ENCODE results near the gene SPATS2.
"Not testable (repeated sequence)": the region's sequence is repeated elsewhere in the genome, so short reads cannot be mapped to it uniquely, and the experiment has no call there.

Gene SPATS2

DNA sequence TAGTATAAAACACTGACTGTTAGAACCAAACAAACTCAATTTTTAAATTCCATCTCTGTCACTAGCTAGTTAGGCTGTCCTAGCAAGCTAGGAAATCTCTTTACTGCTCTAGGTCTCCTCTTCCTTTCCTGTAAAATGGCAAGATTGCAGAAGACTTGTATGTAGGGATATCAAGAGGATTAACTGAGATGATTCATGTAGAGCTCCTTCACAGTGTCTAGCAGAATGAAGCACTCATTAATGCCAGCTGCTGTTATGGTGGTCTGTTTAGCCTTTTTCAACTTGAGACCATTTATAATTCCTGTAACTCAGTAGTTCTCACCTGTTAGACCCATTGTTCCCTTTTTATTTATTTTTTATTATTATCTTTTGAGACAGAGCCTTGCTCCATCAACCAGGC lies 103.7 kb downstream of the SPATS2 start:
- no peak for DNase-seq (ENCODE audit: low spot score)

DNA sequence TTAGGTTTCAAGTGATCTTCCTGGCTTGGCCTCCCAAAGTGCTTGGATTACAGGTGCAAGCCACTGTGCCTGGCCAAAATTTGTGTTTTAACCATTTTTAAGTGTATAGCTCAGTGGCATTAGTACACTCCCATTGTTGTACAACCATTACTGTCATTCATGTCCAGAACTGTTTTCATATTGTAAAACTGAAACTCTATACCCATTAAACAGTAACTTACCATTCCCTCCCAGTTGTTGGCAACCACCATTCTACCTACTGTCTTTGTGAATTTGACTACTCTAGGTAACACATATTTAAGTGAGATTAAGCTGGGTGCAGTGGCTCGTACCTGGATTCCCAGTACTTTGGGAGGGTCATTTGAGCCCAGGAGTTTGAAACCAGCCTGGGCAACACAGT lies 104.3 kb downstream of the SPATS2 start:
- DNase-seq (ENCODE audit: low spot score), result no peak

DNA sequence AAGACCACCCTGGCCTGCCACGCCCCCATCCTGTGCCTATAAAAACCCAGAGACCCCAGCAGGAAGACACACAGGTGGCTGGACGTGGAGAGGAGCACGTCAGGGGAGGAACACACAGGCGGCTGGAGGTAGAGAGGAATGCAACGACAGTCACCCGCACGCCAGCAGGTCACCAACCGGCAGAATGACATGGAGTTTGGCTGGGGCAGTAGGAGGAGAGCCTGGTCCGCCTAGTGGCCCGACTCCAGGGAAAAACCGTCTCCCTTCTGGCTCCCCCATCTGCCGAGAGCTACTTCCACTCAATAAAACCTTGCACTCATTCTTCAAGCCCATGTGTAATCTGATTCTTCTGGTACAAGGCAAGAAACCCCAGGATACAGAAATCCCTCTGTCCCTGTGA lies 108.8 kb downstream of the SPATS2 start:
- DNase-seq (ENCODE audit: low spot score), result no peak

DNA sequence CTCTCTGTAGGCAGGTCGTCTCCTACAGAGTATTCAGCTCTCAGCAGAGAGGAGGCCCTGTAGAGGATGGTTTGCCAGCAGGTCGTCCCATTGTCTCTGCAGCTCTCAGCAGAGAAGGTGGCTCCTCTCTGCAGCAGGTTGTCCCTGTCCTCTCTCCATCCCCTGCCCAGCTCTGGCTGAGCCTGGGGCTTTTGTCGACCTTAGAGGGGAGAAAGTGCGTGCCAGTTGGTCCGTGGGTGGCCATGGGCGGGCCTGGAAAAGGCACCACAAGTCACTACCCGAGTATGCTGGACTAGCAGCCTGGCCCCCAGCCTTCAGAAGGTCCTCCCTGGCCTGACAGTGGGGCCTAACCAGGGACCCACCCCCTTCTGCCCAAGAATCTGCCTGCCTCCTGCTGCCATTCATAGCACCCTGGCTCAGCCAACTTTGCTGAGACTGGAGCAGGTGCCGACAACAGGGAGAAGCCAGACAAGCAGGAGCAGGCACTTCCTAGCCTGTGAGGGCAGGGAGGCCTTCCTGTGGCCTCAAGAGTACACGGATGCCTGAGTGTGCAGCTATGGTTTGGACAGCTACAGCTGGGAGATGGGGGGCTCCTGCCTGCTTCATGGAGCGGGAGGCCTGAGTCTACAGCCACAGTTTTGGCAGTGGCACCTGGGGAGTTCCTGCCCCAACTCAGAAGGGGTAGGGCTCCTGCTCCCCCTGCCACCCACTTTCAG lies 111.8 kb downstream of the SPATS2 start:
- no peak for DNase-seq (ENCODE audit: low spot score)

DNA sequence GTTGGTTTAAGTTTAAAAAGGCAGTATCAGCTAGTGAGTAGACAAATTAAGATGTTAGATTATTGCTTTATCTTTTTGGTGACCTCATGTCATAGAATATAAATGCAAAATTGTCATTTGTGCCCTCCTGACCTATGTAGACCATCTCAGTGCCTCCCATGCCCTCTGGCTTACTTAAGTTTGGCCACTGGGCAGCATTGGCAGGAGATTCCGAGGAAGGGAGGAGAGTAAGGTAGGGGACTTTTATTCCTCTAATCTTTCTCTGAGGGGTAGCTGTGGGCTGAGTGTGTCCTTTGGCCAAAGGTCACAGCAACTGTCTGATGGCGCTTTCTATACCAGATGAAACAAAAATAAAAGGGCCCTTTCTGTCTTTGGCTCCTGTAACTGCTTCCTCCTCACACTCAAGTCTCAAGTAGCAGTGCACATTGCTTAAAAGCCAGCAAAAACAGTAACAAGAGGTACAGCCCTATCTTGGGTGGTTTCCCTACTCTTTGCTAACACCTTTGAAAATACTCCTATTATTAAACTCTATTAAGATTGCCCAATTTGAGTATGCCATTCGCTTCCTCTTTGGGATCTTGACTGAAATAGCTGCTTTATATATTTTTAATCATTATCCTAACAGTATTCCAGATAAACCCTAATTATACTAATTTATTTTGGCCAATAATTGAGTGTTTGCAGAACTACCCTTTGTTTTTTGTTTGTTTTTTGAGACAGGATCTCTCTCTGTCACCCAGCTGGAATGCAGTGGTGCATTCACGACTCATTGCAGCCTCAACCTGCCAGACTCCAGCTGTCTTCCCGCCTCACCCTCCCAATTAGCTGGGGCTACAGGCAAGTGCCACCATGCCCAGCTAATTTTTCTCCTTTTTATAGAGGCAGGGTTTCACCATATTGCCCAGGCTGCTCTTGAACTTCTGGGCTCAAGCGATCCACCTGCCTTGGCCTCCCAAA lies 115.1 kb downstream of the SPATS2 start:
- no peak for DNase-seq (ENCODE audit: low spot score)

DNA sequence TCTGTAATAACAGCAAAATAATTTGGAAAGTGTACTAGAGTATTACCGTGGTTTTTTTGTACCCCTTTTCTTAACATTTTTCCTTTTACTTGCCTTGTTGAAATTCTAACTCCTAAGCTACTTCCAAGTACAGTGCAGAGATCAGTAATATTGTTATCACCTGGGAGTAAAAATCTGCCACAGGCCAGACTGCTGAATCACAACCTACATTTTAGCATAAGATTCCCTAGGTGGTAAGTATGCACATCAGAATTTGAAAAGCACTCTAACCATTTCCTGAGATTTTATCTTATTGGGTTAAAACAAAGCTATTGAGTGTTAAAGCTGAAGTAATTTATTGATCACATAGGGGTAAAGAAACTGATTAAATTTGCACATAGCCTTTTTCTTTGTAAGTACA lies 116.4 kb downstream of the SPATS2 start:
- DNase-seq (ENCODE audit: low spot score), result no peak

DNA sequence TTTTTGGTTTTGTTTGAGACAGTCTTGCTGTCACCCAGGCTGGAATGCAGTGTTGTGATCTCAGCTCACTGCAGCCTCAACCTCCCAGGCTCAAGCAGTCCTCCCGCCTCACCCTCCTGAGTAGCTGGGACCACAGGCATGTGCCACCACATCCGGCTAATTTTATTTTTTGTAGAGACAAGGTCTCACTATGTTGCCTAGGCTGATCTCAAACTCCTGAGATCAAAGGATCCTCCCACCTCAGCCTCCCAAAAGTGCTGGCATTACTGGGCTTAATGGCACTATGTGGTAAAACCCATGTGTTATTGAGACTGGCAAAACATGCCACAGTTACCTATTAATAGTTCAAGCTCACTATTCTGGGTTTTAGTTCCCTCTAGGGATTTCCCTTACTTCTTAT lies 120.3 kb downstream of the SPATS2 start:
- DNase-seq (ENCODE audit: low spot score), result no peak

DNA sequence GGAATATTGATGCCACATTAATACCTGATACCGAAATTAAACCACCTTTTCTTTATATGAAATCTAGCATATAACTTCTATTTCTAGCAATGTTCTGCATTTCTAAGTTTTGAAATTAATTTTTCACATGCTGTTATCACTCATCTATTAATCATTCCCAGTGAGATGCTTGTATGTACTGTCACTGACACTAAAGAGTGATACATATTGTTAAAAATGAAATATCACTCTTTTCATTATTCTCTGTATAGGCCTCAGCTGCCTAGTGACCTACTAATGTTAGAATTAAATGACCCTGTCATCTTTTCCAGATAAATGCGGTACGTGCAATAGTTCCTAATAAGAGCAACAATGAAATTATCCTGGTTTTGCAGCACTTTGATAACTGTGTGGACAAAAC lies 121.9 kb downstream of the SPATS2 start:
- no peak for DNase-seq (ENCODE audit: low spot score)

DNA sequence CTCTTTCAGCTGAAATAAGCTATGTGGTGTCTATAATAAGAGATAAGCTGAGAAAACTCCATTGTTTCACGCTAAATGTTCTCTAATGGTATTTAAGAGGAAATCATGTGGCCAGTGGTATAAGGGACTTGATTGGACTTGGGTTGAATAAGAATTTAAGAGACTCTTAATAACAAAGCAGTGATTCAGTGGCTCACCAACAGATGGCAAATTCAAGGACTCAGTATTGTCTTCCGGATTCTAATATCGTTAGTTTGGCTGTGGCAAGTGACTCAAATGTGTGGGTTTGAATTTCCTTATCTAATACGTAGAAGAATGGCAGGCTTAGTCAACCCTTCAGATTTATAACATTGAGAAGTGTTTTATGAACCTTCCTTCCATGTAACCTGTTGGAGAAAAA lies 122.5 kb downstream of the SPATS2 start:
- no peak for DNase-seq (ENCODE audit: low spot score)

DNA sequence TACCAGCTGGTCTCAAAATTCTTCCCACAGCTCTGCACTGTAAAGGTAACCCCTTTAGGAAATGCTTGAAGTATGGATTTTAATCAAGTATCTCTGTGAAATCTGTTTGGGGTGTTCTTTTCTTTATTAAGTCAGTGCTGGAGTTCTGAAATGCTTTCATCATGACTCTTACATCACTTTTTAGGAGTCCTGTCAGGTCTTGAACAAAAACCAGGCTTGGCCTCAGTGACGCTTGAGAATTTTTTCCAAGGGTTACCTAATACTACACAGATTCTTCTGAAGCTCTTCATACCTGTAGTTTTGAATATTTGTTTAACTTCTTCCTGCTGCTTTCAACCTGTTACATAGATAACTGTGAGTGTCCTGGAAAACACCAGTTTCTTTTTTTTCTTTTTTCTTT lies 124.6 kb downstream of the SPATS2 start:
- no peak for DNase-seq (ENCODE audit: low spot score)

DNA sequence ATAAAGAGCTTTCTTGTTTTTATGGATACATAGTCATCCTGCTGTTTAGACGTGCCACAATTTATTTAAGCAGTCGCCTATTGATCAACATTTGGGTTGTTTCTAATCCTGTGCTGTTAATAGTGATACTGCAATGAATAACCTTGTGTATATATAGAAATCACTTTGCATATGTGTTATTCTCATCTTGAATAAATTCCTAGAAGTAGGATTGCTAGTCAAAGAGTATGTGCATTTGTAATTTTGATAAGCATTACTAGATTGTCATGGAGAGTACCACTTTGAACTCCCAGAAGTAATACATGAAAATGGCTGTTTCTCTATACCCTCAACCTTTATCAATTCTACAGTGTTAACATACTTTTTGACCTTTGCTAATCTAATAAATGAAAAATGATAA lies 126.6 kb downstream of the SPATS2 start:
- DNase-seq (ENCODE audit: low spot score), result no peak

DNA sequence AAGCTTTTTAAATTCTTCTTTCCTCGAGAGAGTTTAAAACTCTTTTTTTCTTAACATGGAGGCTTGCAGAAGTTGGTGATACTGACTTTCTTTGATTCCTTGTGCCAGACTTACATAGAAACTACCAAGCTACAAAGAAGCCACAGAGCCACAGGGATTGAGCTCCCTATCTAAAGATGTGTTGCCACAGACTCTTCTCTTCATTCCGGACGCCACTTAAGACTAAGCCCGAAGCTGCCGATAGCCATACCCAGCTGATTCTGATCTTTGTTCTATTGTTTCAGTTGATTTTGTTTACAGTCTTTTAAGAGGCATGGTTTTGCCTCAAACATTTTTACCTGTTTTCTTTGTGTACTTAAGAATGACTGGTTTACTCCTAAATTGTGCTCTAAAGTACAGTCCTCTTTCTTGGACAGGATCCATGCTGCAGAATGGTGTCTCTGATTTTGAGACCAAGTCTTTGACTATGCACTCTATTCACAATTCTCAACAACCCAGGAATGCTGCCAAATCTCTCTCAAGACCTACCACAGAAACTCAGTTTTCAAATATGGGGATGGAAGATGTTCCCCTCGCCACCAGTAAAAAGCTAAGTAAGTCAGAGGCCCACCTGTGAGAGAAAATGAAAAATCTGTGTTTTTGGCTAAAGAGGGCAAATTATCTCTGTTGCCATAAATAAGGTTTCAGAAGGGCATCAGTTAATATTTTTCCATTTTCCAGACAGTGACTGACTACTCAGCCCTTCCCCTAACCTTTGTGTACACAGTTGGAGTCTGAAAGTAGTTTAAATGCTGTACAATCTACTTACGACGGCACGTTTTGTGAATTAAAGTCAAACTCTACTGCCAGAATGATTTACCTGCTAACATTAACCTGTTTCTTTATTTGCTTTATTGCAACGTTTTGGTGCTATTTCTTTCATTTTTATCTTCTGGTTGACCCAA lies 129.4 kb downstream of the SPATS2 start:
- DNase-seq (ENCODE audit: low spot score), result no peak

DNA sequence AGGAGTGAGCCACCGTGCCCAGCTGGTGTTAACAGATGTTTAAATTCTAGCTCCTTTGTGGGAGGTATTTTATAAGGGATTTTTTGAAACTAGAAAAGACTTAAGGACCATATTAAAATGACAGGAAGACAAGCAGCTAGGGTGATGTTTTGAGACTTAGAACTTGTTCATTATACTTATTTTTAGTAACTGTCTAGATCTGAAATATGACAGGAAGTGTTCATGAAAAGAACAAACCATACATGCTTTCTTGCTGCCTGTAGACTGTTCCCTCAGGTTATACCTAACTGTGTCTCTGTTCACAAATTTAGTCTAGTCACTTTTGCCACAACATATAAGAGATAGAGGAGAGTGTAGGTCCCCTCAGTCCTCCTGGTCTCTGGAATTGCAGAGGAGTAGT lies 134.6 kb downstream of the SPATS2 start:
- no peak for DNase-seq (ENCODE audit: low spot score)

DNA sequence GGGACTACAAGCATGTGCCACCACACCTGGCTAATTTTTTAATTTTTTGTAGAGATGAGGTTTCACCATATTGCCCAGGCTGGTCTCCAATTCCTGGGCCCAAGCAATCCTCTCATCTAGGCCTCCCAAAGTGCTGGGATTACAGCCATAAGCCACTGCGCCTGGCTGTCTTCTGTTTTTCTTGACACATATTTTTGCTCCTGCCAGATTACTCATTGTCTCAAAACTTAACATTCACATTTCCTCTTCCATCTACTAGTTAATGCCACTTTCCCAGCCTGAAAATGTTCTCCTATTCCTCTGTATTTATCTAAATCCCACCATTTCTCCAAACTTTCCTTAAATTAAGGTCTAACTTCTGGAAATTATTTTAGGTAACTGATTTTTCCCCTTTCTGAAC lies 135.3 kb downstream of the SPATS2 start:
- DNase-seq (ENCODE audit: low spot score), result no peak

DNA sequence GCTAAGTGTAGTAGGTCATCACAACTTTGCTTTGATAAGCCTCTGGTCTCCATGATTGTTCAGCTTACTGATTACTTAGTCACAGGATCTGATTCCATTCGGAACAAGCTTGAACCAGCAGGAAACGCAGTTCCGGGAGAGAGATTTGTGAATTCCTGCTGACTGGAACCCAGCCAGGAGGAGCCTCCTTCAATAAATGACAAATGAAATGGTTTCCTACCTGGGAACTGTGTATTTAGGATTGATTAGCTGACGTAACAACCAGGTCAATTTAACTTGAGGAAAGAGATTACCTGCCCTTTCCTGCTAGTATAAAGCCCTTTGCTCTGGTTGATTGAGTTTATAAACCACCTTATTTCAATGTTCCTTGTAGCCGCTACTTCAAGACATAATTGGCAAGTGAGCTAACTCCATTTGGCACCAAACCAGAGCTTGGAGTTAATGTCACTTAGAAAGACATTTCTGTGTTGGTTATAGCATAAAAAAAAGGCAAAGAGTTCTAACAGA lies 136.5 kb downstream of the SPATS2 start:
- no peak for DNase-seq (ENCODE audit: low spot score)

DNA sequence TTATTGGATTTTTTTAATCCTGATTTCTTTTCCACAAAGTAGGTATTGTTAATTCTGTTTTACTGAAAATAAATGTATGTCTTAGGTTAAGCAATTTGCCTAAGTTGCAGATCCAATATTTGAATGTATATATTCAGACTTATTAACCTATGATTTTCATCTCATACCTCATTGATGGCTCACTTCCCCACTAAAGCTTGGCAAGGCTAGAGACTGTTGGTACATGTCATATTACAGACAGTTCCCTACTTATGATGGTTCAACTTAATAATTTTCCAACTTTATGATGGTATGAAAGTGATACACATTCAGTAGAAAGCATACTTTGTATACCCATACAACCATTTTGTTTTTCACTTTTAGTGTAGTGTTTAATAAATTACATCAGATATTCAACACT lies 138.4 kb downstream of the SPATS2 start:
- no peak for DNase-seq (ENCODE audit: low spot score)

DNA sequence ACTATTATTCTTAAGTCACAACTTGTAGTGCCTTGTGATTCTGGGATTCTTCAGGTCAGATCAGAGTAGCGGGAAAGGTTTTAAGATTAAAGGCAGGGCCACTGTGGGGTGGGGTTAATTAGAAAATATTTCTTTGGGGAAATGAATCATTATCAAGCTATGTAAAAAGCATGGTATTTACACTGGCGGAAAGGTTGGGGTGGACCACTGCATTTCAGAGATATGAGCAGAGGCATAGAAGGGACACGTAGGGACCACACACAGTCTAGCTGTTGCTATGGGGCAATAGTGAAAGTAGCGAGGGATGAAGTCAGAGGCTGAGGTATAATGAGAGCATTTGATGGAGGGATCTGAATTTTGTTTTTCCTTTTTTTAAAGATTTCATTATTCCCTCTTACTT lies 139.9 kb downstream of the SPATS2 start:
- DNase-seq (ENCODE audit: low spot score), result no peak

DNA sequence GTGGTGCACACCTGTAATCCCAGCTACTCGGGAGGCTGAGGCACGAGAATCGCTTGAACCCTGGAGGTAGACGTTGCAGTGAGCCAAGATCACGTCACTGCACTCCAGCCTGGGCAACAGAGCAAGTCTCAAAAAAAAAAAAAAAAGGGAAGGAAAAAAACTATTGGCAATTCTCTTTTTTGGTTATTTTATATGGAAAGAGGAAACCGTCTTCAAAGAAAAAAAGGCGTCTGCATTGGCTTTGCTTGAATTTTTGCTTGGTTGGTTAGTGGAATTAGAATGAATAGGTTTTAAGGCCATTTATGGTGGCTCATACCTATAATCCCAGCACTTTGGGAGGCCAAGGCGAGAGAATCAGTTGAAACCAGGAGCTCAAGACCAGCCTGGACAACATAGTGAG lies 142.4 kb downstream of the SPATS2 start:
- not testable (repeated sequence) for DNase-seq (ENCODE audit: low spot score)

DNA sequence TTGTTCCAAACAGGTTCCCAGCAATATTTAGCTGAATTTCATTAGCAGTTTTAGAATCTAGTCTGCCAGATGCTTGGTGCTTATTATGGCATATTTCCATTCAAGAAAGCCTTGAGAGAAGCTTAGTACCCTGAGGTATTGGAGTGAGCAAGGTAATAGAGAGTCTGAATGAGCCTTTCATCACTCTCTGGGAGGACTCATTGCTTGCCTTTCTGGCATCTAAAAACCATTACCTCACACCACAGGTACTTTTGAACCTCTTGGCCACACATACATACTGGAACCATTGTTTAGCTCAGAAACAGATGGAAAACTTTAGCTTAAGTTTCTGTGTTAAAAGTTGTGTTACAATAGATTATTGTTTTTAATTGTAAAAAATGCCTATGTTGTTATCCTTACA lies 144.1 kb downstream of the SPATS2 start:
- DNase-seq (ENCODE audit: low spot score), result no peak

DNA sequence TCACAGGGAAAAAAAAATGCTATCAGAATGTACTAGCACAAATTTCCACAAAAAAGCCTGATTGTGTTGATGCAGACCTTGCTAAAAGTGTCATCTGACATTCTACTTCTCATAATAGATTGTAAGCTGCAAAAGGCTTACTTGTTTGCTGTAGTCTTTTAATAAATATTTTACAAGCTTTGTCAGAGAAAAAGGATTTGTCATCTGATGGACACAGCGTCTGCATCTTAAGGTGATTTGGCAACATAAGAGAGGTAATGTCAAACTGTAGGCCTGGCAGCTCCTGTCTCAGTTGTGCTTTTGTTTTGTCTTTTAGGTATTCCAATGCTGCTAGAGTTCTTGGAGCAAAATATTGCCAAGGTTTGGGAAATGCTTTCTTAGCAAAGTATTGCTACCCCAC lies 145.3 kb downstream of the SPATS2 start:
- no peak for DNase-seq (ENCODE audit: low spot score)

DNA sequence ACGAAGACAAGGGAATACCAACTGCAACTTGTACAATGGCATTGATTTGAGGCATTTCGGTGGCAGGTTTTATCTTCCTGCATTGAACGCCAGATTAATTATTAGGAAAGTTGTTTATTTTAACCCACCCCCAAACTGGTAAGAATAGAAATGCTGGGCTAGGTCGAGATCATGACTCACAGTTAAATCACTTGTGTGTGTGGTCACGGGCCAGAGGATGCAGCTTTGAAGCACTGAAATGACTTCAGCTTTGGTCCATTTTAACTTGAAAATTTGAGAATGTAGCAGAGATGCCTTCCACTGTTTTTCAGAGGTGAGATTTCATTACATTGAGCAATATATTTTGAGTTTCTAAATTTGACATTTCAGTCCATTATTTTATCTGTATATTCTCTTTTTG lies 148.0 kb downstream of the SPATS2 start:
- no peak for DNase-seq (ENCODE audit: low spot score)

DNA sequence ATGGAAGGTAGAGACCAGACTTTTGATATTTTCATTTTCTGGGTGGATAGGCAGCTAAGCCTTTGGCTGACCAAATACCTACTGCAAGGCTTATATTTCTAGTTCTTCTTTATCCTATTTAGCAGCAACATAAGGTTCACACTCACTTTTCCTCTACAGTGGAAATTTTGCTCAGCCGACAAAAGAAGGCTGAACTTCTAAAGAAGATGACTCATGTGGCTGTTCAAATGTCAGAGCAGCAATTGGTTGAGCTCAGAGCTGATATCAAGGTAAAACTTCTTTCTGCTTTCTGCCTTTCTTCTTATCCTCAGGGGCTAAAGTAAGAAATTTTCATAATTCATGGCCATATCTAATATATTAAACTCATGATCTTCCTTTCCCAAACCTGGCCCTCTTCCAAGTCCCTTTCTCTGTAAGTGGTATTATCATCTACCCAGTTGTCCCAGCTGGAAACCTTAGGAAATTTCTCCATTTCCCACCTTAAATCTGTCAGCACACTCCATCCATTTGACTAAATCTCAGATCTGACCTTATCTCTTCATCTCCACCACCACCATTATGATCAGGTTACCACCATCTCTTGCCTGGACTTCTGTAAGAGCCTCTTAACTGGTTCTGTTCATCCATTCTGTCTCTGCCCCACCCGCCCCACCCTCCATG lies 151.8 kb downstream of the SPATS2 start:
- no peak for DNase-seq (ENCODE audit: low spot score)

Data from activated CD4-positive, alpha-beta T cell treated with anti-CD3 and anti-CD28 coated beads, Interleukin-2, Interleukin-4, amounts not matched to agents 100 ng/mL and 50 ng/mL, durations not matched to agents 16 hours and 8 hours (primary cell).